Inferior parietal cortex (tissue), 1 donor: Measurements from ENCODE around the gene KCNH3.
"Not testable (repeated sequence)": the region's sequence is repeated elsewhere in the genome, so short reads cannot be mapped to it uniquely, and the experiment has no call there.

ENCODE experiments used
- DNase-seq: peaks from one replicate; pipeline ENCODE4 v3.0.0-alpha.2; 2016; ENCODE audit errors: extremely low spot score

The KCNH3 gene

DNA sequence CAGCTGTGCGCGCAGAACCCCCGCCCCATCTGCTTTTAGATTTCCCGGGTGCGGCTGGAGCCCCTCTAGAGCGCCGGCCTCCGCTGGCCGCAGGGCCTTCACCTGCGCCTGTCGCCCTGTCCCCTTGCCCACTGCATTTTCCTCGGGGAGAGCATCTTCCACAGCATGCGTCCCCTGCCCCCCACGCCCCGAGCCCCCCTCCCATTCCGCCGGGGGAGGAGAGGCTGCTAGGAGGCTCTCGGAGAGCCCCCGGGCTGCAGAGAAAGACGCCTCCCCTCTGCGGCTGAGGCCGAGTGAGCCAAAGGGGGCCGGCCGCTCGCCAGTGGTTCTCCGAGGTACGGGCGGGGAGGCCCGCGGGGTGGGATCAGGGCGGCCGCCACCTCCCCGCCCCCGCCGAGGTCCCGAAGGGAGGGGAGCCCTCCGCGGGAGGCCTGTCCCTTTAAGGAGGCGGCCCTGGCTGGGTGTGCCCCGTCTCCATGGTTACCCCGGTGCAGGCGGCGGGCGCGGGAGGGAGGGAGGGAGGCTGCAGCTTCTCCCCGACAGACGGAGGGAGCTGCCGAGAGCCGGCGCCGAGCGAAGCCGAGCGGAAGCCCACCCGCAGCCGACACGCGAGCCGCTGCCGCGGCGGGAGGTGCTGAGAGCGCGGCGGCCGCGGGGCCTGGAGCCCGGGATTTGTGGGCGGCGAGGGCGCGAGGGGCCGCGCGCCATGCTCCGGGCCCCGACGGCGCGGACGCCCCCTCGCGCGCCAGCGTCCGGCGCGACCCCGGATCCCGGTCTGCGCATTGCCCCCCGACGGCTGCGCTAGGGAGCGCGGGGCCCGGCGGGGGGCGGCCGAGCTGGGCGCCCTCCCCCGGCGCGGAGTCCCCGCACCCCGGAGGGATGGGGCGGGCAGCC is at the start of gene KCNH3:
Gene KCNH3, plus strand, starts transcription at position 521 of the 894 bp plus-strand sequence. CDS start 387 bp downstream, outside the sequence.
- no peak for DNase-seq

DNA sequence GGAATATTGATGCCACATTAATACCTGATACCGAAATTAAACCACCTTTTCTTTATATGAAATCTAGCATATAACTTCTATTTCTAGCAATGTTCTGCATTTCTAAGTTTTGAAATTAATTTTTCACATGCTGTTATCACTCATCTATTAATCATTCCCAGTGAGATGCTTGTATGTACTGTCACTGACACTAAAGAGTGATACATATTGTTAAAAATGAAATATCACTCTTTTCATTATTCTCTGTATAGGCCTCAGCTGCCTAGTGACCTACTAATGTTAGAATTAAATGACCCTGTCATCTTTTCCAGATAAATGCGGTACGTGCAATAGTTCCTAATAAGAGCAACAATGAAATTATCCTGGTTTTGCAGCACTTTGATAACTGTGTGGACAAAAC is 49.7 kb upstream of the KCNH3 start:
- DNase-seq, result no peak

DNA sequence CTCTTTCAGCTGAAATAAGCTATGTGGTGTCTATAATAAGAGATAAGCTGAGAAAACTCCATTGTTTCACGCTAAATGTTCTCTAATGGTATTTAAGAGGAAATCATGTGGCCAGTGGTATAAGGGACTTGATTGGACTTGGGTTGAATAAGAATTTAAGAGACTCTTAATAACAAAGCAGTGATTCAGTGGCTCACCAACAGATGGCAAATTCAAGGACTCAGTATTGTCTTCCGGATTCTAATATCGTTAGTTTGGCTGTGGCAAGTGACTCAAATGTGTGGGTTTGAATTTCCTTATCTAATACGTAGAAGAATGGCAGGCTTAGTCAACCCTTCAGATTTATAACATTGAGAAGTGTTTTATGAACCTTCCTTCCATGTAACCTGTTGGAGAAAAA is 49.1 kb upstream of the KCNH3 start:
- no peak for DNase-seq

DNA sequence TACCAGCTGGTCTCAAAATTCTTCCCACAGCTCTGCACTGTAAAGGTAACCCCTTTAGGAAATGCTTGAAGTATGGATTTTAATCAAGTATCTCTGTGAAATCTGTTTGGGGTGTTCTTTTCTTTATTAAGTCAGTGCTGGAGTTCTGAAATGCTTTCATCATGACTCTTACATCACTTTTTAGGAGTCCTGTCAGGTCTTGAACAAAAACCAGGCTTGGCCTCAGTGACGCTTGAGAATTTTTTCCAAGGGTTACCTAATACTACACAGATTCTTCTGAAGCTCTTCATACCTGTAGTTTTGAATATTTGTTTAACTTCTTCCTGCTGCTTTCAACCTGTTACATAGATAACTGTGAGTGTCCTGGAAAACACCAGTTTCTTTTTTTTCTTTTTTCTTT is 47.0 kb upstream of the KCNH3 start:
- no peak for DNase-seq

DNA sequence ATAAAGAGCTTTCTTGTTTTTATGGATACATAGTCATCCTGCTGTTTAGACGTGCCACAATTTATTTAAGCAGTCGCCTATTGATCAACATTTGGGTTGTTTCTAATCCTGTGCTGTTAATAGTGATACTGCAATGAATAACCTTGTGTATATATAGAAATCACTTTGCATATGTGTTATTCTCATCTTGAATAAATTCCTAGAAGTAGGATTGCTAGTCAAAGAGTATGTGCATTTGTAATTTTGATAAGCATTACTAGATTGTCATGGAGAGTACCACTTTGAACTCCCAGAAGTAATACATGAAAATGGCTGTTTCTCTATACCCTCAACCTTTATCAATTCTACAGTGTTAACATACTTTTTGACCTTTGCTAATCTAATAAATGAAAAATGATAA is 44.9 kb upstream of the KCNH3 start:
- no peak for DNase-seq

GRCh38 chr12:49496417-49497360 is 42.1 kb upstream of the KCNH3 start:
- no peak for DNase-seq

GRCh38 chr12:49501895-49502294 is 36.9 kb upstream of the KCNH3 start:
- DNase-seq, result no peak

GRCh38 chr12:49502590-49502989 is 36.2 kb upstream of the KCNH3 start:
- DNase-seq, result no peak

- no peak for DNase-seq
Measured at GRCh38 chr12:49503674-49504180, 35.1 kb upstream of the KCNH3 start.

- no peak for DNase-seq
Measured at GRCh38 chr12:49505672-49506071, 33.2 kb upstream of the KCNH3 start.

- DNase-seq, result no peak
Measured at GRCh38 chr12:49507139-49507538, 31.7 kb upstream of the KCNH3 start.

DNA sequence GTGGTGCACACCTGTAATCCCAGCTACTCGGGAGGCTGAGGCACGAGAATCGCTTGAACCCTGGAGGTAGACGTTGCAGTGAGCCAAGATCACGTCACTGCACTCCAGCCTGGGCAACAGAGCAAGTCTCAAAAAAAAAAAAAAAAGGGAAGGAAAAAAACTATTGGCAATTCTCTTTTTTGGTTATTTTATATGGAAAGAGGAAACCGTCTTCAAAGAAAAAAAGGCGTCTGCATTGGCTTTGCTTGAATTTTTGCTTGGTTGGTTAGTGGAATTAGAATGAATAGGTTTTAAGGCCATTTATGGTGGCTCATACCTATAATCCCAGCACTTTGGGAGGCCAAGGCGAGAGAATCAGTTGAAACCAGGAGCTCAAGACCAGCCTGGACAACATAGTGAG is 29.1 kb upstream of the KCNH3 start:
- not testable (repeated sequence) for DNase-seq

DNA sequence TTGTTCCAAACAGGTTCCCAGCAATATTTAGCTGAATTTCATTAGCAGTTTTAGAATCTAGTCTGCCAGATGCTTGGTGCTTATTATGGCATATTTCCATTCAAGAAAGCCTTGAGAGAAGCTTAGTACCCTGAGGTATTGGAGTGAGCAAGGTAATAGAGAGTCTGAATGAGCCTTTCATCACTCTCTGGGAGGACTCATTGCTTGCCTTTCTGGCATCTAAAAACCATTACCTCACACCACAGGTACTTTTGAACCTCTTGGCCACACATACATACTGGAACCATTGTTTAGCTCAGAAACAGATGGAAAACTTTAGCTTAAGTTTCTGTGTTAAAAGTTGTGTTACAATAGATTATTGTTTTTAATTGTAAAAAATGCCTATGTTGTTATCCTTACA is 27.4 kb upstream of the KCNH3 start:
- DNase-seq, result no peak

DNA sequence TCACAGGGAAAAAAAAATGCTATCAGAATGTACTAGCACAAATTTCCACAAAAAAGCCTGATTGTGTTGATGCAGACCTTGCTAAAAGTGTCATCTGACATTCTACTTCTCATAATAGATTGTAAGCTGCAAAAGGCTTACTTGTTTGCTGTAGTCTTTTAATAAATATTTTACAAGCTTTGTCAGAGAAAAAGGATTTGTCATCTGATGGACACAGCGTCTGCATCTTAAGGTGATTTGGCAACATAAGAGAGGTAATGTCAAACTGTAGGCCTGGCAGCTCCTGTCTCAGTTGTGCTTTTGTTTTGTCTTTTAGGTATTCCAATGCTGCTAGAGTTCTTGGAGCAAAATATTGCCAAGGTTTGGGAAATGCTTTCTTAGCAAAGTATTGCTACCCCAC is 26.3 kb upstream of the KCNH3 start:
- no peak for DNase-seq

DNA sequence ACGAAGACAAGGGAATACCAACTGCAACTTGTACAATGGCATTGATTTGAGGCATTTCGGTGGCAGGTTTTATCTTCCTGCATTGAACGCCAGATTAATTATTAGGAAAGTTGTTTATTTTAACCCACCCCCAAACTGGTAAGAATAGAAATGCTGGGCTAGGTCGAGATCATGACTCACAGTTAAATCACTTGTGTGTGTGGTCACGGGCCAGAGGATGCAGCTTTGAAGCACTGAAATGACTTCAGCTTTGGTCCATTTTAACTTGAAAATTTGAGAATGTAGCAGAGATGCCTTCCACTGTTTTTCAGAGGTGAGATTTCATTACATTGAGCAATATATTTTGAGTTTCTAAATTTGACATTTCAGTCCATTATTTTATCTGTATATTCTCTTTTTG is 23.6 kb upstream of the KCNH3 start:
- no peak for DNase-seq

GRCh38 chr12:49518914-49519573 is 19.8 kb upstream of the KCNH3 start:
- no peak for DNase-seq

DNA sequence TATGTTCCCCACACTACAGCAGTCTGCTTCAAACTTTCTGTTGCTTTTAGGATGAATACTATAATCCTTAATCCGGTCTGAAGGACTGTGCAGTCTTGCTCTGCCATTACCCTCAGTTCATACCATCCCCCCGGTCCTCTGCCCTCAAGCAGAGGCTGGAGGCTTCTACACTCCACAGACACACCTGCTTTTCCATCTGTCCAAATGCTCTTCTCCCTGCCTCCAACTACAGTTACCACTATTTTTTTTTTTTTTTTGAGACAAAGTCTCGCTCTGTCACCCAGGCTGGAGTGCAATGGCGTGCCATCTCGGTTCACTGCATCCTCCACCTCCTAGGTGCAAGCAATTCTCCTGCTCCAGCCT is 19.3 kb upstream of the KCNH3 start:
- no peak for DNase-seq

GRCh38 chr12:49521389-49521788 is 17.4 kb upstream of the KCNH3 start:
- no peak for DNase-seq

GRCh38 chr12:49524660-49525324 is 14.0 kb upstream of the KCNH3 start:
- no peak for DNase-seq

DNA sequence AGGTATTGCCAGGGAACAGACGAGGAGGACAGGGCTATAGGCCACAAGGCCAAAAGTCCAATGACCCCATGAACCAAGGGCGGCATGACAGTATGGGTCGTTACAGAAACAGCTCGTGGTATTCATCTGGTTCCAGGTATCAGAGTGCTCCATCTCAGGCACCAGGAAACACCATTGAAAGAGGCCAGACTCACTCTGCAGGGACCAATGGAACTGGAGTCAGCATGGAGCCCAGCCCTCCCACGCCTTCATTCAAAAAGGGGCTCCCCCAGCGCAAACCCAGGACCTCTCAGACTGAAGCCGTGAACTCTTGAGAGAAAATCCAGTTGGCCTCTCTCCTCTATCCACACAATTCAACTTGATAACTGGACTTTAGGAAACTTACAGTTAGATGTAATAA is 12.9 kb upstream of the KCNH3 start:
- no peak for DNase-seq

GRCh38 chr12:49527361-49528130 is 11.3 kb upstream of the KCNH3 start:
- DNase-seq, result no peak
